Thymus (tissue), 14 donors: ENCODE data around the gene KRTAP19-6. TPM values are rescaled to one million over a fixed set of nuclear protein-coding genes. Genes with fewer than 3 reads are reported as not detected.

ENCODE experiments used
- DNase-seq, 9 donors: peaks; one replicate each; pipeline ENCODE4 v3.0.0-alpha.2; 2013; ENCODE audit warnings: low spot score in 9 of 9, low read depth in 6 of 9, missing footprints in 1 of 9
- H3K27ac ChIP-seq, 2 donors: one replicate each; pipeline ENCODE4 v1.5.1; 2013; ENCODE audit warnings: control low read depth in 1 of 2, low read depth in 1 of 2, low read length in 1 of 2, mild to moderate bottlenecking in 1 of 2, moderate library complexity in 1 of 2
- H3K27me3 ChIP-seq, 2 donors: one replicate each; pipeline ENCODE4 v1.5.1; 2013; ENCODE audit warnings: low read length in 1 of 2; ENCODE audit not compliant: control insufficient read depth in 2 of 2, insufficient read depth in 1 of 2
- H3K36me3 ChIP-seq, 2 donors: one replicate each; pipeline ENCODE4 v1.5.1; 2013; ENCODE audit warnings: low read length in 1 of 2, mild to moderate bottlenecking in 1 of 2, moderate library complexity in 1 of 2; ENCODE audit not compliant: control insufficient read depth in 2 of 2, insufficient read depth in 2 of 2
- H3K4me1 ChIP-seq, 2 donors: one replicate each; pipeline ENCODE4 v1.5.1; 2013; ENCODE audit warnings: low read length in 2 of 2; ENCODE audit not compliant: control insufficient read depth in 2 of 2, insufficient read depth in 2 of 2
- H3K4me3 ChIP-seq, 2 donors: one replicate each; pipeline ENCODE4 v1.5.1; 2013; ENCODE audit warnings: low read length in 2 of 2, control low read depth in 1 of 2, mild to moderate bottlenecking in 1 of 2
- H3K9me3 ChIP-seq, 2 donors: one replicate each; pipeline ENCODE4 v1.5.1; 2013; ENCODE audit warnings: low read length in 1 of 2, mild to moderate bottlenecking in 1 of 2; ENCODE audit not compliant: control insufficient read depth in 2 of 2, insufficient read depth in 1 of 2
- WGBS: extraction: QIAGEN DNeasy Blood & Tissue Kit; methylation state at CpG from one replicate; pipeline ENCODE4 v1.1.7; 2013; 5-methylcytosine and 5-hydroxymethylcytosine counted together
- long read RNA-seq, 10 donors: transcript quantifications; one replicate each; lab custom pipeline, GENCODE V29; 2026
- polyA plus RNA-seq: library from polyadenylated mRNA; stranded (reverse); fragments of 200-250 nt; gene quantifications from one replicate; pipeline ENCODE4 v1.2.3, GENCODE V29; 2013
- total RNA-seq: library from RNA; stranded (reverse); fragments of 120-200 nt; gene quantifications from one replicate; pipeline ENCODE4 v1.2.4, GENCODE V29; 2013
- donor health status: healthy.

Gene KRTAP19-6, protein sequence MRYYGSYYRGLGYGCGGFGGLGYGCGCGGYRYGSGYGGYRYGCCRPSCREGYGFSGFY
- total RNA-seq, result not detected
- polyA plus RNA-seq, result not detected
- long read RNA-seq, donor 1, result 0 reads
- long read RNA-seq, donor 2, result 0 reads
- long read RNA-seq, donor 3, result 0 reads
- long read RNA-seq, donor 4, result 0 reads
- long read RNA-seq, donor 5, result 0 reads
- long read RNA-seq, donor 6, result 0 reads
- long read RNA-seq, donor 7, result 0 reads
- long read RNA-seq, donor 8, result 0 reads
- long read RNA-seq, donor 9, result 0 reads
- long read RNA-seq, donor 10, result 0 reads

DNA sequence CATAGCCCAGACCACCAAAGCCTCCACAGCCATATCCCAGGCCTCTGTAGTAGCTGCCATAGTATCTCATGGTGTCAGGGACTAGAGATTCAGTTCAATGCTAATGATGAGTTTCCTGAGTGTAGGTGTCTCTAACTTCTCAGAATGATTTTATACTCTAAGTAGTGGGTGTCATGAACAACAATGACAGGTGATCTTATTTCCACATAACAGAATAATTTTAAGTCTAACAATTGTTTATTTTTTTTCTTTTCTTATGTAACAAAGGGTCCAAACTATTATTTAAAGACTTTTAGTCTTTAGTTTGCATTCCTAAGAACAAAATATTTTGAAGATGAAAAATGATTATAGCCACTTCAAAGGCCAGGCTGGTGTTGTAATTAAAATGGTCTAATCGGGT lies at the start of gene KRTAP19-6:
Gene KRTAP19-6, minus strand, starts transcription at position 101 of the 400 bp plus-strand sequence. Its CDS starts 31 bp downstream, at position 70.
- H3K36me3 ChIP-seq, result no peaks in the 10 kb centered on the region
- no peaks in the 10 kb centered on the region for H3K9me3 ChIP-seq
- H3K27me3 ChIP-seq, result no peaks in the 10 kb centered on the region
- DNase-seq, result no peak
- H3K4me3 ChIP-seq, result no peak within 1 kb of the TSS
- H3K4me1 ChIP-seq, result no peaks in the 10 kb centered on the region
- 96% methylated on average over 1 of the region's 1 CpG for WGBS
- H3K27ac ChIP-seq, result no peak within 1 kb of the TSS

DNA sequence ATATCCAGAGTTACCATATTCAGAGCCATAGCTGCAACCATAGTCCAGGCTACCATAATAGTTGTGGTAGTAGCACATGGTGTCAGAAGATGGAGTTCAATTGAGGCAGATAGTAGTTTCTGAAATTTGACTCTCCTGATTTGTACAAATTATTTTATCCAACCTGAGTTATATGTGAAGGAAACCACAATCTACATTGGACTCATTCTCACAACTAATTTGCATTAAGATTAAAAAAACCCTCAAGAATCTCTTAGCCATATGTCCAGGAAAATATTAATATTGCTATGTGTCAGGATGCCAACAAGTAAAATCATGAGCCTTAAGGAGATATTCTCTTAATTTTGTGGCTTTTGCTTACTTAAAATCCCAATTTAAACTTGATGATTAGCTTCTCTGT lies 48.6 kb upstream of the KRTAP19-6 start, which contains the start of gene KRTAP22-2:
Gene KRTAP22-2, minus strand, starts transcription at position 101 of the 400 bp plus-strand sequence.
- Histone ChIP-seq H3K27ac (no peak within 1 kb of the TSS), H3K4me3 (no peak within 1 kb of the TSS), H3K9me3 (peaks cover 0 to 3% of the 10 kb centered on the region in 2 donors), H3K27me3 (no peaks in the 10 kb centered on the region), H3K4me1 (no peaks in the 10 kb centered on the region), H3K36me3 (no peaks in the 10 kb centered on the region)
- no peak for DNase-seq

DNA sequence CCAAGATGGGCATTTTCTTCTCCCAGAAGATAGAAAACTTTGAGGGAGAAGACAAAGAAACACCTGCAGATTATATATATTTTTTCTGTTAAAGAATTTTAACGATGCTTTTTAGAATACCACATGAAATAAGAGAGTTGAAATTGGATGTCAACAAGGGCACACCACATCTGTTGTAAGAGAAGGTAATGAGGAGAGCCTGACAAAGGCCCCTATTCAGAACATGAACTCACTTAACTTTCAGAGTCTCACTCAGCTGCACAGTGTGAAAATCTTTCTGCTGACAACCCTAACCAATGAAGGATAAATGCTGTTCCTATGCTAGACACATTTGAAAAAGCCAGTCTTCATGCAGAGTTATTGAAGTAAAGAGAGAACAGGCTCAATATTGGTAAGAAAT lies 41.2 kb upstream of the KRTAP19-6 start:
- DNase-seq, result no peak
- no peaks in the 10 kb centered on the region for H3K36me3 ChIP-seq
- no peak overlapping the region for H3K27ac ChIP-seq
- H3K4me1 ChIP-seq, result no peaks in the 10 kb centered on the region
- 91% methylated on average over 1 of the region's 1 CpG for WGBS
- no peaks in the 10 kb centered on the region for H3K9me3 ChIP-seq
- no peaks in the 10 kb centered on the region for H3K27me3 ChIP-seq
- H3K4me3 ChIP-seq, result no peak overlapping the region

DNA sequence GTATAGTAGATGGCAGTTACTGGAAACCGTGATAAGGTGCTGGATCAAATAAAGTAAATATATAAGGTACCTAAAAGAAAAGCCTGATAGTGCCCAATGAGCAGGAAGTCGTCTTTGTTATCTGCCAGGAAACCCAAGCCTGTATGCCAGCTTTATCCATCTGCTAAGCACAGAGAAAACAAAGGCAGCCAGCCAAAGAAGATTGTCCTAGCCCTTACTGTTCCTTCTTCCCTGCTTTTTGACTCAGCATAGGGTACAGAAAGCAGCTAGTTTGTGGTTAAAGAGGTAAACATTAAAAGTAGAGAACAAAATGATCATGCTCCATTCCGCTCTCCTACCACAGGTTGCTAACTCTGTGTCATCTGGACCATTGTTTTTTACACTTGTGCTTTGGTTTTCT lies 38.5 kb upstream of the KRTAP19-6 start:
- Histone ChIP-seq H3K27ac (no peak overlapping the region), H3K27me3 (no peaks in the 10 kb centered on the region), H3K9me3 (no peaks in the 10 kb centered on the region), H3K4me1 (no peaks in the 10 kb centered on the region), H3K36me3 (no peaks in the 10 kb centered on the region), H3K4me3 (no peak overlapping the region)
- DNase-seq, result no peak
- WGBS, result 58% methylated on average over 3 of the region's 3 CpGs

DNA sequence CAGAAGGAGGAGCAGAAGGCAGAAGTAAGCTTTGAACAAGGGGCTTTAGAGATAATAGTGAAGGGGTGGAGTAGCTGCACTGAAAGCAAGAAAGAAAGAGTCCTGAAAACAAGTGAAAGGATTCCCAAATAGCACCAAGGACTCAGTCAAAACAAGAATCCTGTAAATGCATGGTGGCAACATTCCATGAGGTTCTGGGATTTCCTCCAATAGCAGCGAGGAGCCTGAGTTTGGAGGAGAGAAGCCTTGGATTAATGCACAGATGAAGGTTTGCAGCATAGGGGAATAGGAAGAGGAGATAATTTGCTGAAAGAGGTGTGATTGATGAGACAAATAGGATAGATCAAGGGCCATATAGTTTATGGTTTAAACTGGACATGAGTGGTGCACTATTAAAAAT lies 37.7 kb upstream of the KRTAP19-6 start:
- no peaks in the 10 kb centered on the region for H3K9me3 ChIP-seq
- H3K36me3 ChIP-seq, result no peaks in the 10 kb centered on the region
- DNase-seq, result no peak
- H3K27ac ChIP-seq, result no peak overlapping the region
- no peaks in the 10 kb centered on the region for H3K27me3 ChIP-seq
- H3K4me1 ChIP-seq, result no peaks in the 10 kb centered on the region
- 79% methylated on average over 1 of the region's 1 CpG for WGBS
- no peak overlapping the region for H3K4me3 ChIP-seq

DNA sequence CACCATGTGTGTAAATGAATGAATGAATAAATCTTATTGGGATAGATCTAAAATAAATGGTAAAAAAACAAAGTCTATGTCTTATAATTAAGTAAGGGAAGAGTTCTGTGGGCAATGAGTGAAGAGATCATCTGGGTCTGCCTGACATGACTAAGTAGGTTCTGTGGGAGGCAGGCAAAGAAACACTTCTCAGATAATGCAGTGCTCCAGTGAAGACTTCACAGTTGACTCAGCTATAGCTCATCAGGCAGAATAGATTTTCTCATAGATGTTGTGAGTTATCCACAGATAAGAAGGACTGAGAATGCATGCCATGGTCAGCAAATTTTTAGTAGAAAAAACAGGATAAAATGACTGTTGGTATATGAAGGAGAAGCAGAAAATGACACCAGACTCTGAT lies 36.1 kb upstream of the KRTAP19-6 start:
- Histone ChIP-seq H3K4me3 (no peak overlapping the region), H3K9me3 (no peaks in the 10 kb centered on the region), H3K27me3 (no peaks in the 10 kb centered on the region), H3K27ac (no peak overlapping the region), H3K36me3 (no peaks in the 10 kb centered on the region), H3K4me1 (no peaks in the 10 kb centered on the region)
- no peak for DNase-seq

DNA sequence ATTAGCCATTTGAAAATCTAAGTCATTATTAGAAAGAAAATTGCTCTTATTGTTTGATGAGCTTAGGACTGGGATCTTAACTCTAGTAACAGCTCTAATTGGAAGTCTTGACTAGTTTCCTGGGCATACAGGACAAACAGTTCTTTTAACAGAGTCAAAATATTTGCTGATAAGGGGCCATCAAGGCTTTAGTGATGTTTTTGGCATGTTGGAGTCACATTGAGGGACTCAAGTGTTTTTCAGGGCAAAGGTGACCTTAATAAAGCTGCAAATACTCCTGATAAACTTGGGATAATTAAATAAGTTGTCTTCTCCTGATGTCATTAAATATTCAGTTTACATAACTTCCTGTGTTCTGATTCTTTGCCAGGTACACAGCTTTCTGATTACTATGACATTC lies 26.0 kb upstream of the KRTAP19-6 start:
- Histone ChIP-seq H3K9me3 (no peaks in the 10 kb centered on the region), H3K36me3 (no peaks in the 10 kb centered on the region), H3K27me3 (no peaks in the 10 kb centered on the region), H3K4me3 (no peak overlapping the region), H3K4me1 (no peaks in the 10 kb centered on the region), H3K27ac (no peak overlapping the region)
- DNase-seq, result no peak

DNA sequence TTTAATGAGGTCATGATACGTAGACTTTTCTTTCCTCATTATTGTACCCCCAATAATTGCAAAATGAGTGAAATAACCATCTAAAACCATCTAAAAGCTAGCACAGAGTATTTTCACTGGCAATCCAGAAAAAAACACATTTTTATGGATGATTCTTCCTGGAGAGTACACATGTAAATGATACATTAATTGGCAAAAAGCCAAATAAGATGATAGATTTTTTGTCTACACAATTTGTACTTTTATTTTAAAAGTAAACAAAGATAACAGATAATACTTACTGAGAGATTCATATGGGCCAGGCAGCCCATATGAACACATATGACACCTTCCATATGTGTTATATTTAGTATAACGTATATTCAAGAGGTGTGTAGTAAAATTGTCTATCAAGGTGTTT lies 22.0 kb upstream of the KRTAP19-6 start:
- no peaks in the 10 kb centered on the region for H3K9me3 ChIP-seq
- H3K27ac ChIP-seq, result no peak overlapping the region
- H3K4me3 ChIP-seq, result no peak overlapping the region
- WGBS, result 96% methylated on average over 2 of the region's 2 CpGs
- no peaks in the 10 kb centered on the region for H3K4me1 ChIP-seq
- H3K36me3 ChIP-seq, result no peaks in the 10 kb centered on the region
- H3K27me3 ChIP-seq, result no peaks in the 10 kb centered on the region
- no peak for DNase-seq

DNA sequence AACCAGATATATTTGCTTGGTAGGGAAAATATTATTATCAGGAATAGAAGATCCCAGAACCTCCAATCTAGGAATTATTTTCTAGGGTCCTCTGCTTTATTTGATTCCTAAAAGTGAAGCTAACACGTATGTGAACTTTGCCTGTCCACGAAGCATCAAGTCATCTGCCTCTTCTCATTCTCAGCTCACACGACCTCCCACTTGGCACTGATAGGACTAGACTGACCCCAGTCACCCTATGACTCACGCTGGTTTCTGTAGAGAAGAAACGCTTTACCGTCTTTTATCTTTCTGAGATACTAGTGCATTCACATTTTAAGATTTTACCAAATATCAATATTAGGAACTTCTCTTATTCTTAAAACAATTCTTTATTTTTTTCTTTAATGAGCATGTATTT lies 21.4 kb upstream of the KRTAP19-6 start:
- Histone ChIP-seq H3K9me3 (no peaks in the 10 kb centered on the region), H3K27ac (no peak overlapping the region), H3K4me1 (no peaks in the 10 kb centered on the region), H3K4me3 (no peak overlapping the region), H3K27me3 (no peaks in the 10 kb centered on the region), H3K36me3 (no peaks in the 10 kb centered on the region)
- WGBS, result 89% methylated on average over 6 of the region's 6 CpGs
- no peak for DNase-seq
